GOT3 (cell line): Measurements from ENCODE around the gene BEX3.

ENCODE experiments used
- DNase-seq: peaks from one replicate; lab custom pipeline; 2025; ENCODE audit warnings: mixed read lengths; lab: John Stamatoyannopoulos, UW

BEX3 gene

GRCh38 chrX:103423955-103424638, 47.8 kb downstream of the BEX3 start:
- no peak for DNase-seq
